HCT116 (cell line): ENCODE data around the gene NID2. TPM values are rescaled to one million over a fixed set of nuclear protein-coding genes. Genes with fewer than 3 reads are reported as not detected.

Source experiments
- ATAC-seq: fragments of 200-7000 bp; cut with Tn5 transposase; 2 replicates; pipeline ENCODE4 v1.9.1; 2020; ENCODE audit warnings: mild to moderate bottlenecking, moderate library complexity
- BruUV-seq: library from RNA; stranded (reverse); fragments of 400-500 nt; replicated peaks from 2 replicates; lab custom pipeline; 2021; lab: Mats Ljungman, UMichigan
- CTCF ChIA-PET: fragments of 300-600 bp; sonication (Branson Sonifier 250); formaldehyde crosslinking; loops from one replicate; lab custom pipeline; 2021; ENCODE audit warnings: antibody characterized with exemption; lab: Charles Lee
- POLR2A ChIA-PET: fragments of 300-600, 350-600 bp; sonication (Branson Sonifier 250); formaldehyde crosslinking; loops from one replicate; lab custom pipeline; 2021; ENCODE audit warnings: antibody characterized with exemption; lab: Charles Lee
- RAD21 ChIA-PET, 2 experiments: fragments of 300-600 bp; sonication (Branson Sonifier 250); formaldehyde crosslinking; loops; one replicate each; lab custom pipeline; 2023; ENCODE audit warnings: low total read pairs in 2 of 2; ENCODE audit not compliant: uncharacterized antibody in 2 of 2, unreplicated experiment in 2 of 2, low non-redundant PET in 1 of 2; lab: Charles Lee
- DNase-seq: peaks from one replicate; pipeline ENCODE4 v3.0.0-alpha.2; 2010; ENCODE audit warnings: low read depth, low spot score
- H2AFZ ChIP-seq: fragments of 200-600 bp; shearing (Covaris generic), sonication (generic); 2 replicates; pipeline ENCODE4 v1.6.1; 2017; ENCODE audit warnings: low read depth, mixed run types, mixed read lengths, antibody characterized with exemption, low read length; ENCODE audit not compliant: poor library complexity, severe bottlenecking
- H3K27ac ChIP-seq: 2 replicates; pipeline ENCODE4 v1.5.1; 2012; ENCODE audit warnings: low read depth, low read length
- H3K27me3 ChIP-seq: fragments of 200-600 bp; sonication (generic); 2 replicates; pipeline ENCODE4 v1.6.1; 2016; ENCODE audit warnings: mixed run types, low read length, mixed read lengths; ENCODE audit not compliant: insufficient read depth
- H3K36me3 ChIP-seq, 2 experiments: fragments of 200-500 bp in 1 of 2; fragments of 200-600 bp in 1 of 2; sonication (Bioruptor generic) in 1 of 2; sonication (generic) in 1 of 2; 2 replicates each; pipeline versions ENCODE4 v1.5.1 to v1.6.1; 2014 to 2016; ENCODE audit warnings: low read length in 2 of 2, inconsistent platforms in 1 of 2, mixed read lengths in 1 of 2, mixed run types in 1 of 2; ENCODE audit not compliant: insufficient read depth in 2 of 2, control insufficient read depth in 1 of 2
- H3K4me1 ChIP-seq, 2 experiments: fragments of 200-600 bp in 1 of 2; sonication (generic) in 1 of 2; 2 replicates each; pipeline versions ENCODE4 v1.5.1 to v1.6.1; 2012 to 2017; ENCODE audit warnings: low read length in 2 of 2, inconsistent platforms in 1 of 2, mild to moderate bottlenecking in 1 of 2, mixed read lengths in 1 of 2, mixed run types in 1 of 2, moderate library complexity in 1 of 2; ENCODE audit not compliant: insufficient read depth in 2 of 2, control insufficient read depth in 1 of 2
- H3K4me2 ChIP-seq: fragments of 200-600 bp; sonication (generic); 2 replicates; pipeline ENCODE4 v1.6.1; 2017; ENCODE audit warnings: mixed run types, low read length, mixed read lengths
- H3K4me3 ChIP-seq, 2 experiments: fragments of 200-600 bp in 1 of 2; sonication (generic) in 1 of 2; replicated peaks in 1 of 2; 2 replicates each; pipeline ENCODE4 v1.5.1; 2011 to 2016; ENCODE audit warnings: low read length in 2 of 2, control low read depth in 1 of 2, low read depth in 1 of 2, mild to moderate bottlenecking in 1 of 2, mixed read lengths in 1 of 2, mixed run types in 1 of 2
- H3K79me2 ChIP-seq: fragments of 200-600 bp; sonication (generic); 2 replicates; pipeline ENCODE4 v1.6.1; 2017; ENCODE audit warnings: mild to moderate bottlenecking, mixed run types, low read length, moderate library complexity, mixed read lengths; ENCODE audit not compliant: insufficient read depth
- H3K9ac ChIP-seq: fragments of 200-600 bp; sonication (generic); 2 replicates; pipeline ENCODE4 v1.6.1; 2016; ENCODE audit warnings: low read length, mixed read lengths
- H3K9me2 ChIP-seq: fragments of 200-600 bp; sonication (generic), shearing (Covaris generic); 2 replicates; pipeline ENCODE4 v1.6.1; 2017; ENCODE audit warnings: mixed run types, mild to moderate bottlenecking, moderate library complexity; ENCODE audit not compliant: insufficient read depth
- H3K9me3 ChIP-seq, 2 experiments: fragments of 200-500 bp in 1 of 2; fragments of 200-600 bp in 1 of 2; sonication (Bioruptor generic) in 1 of 2; sonication (generic) in 1 of 2; 2 replicates each; pipeline ENCODE4 v1.6.1; 2014 to 2017; ENCODE audit warnings: low read length in 2 of 2, mixed read lengths in 2 of 2, inconsistent platforms in 1 of 2, low read depth in 1 of 2, mild to moderate bottlenecking in 1 of 2, mixed run types in 1 of 2, moderate library complexity in 1 of 2; ENCODE audit not compliant: control insufficient read depth in 1 of 2, insufficient read depth in 1 of 2
- H4K20me1 ChIP-seq: fragments of 200-600 bp; sonication (generic), shearing (Covaris generic); 2 replicates; pipeline ENCODE4 v1.6.1; 2017; ENCODE audit warnings: mixed run types, mild to moderate bottlenecking, moderate library complexity; ENCODE audit not compliant: insufficient read depth
- CTCF ChIP-seq, 3 experiments: fragments of 200-600 bp in 1 of 3; sonication (generic) in 1 of 3; IDR thresholded peaks in 2 of 3; conservative IDR thresholded peaks in 1 of 3; 2 replicates each; pipeline ENCODE4 v1.5.1; 2012 to 2017; ENCODE audit warnings: low read depth in 2 of 3, low read length in 2 of 3, antibody characterized with exemption in 1 of 3, borderline replicate concordance in 1 of 3, control low read depth in 1 of 3, mild to moderate bottlenecking in 1 of 3, mixed read lengths in 1 of 3, mixed run types in 1 of 3, moderate library complexity in 1 of 3; ENCODE audit not compliant: insufficient read depth in 1 of 3
- MAX ChIP-seq: IDR thresholded peaks from 2 replicates; pipeline ENCODE4 v1.6.1; 2012
- POLR2AphosphoS5 ChIP-seq: IDR thresholded peaks from 2 replicates; pipeline ENCODE4 v1.6.1; 2011; ENCODE audit warnings: mild to moderate bottlenecking, low read depth, low read length, moderate library complexity
- RAD21 ChIP-seq: IDR thresholded peaks from 2 replicates; pipeline ENCODE4 v1.6.1; 2012; ENCODE audit warnings: low read depth, mild to moderate bottlenecking
- intact Hi-C: fragments of 100-400 bp; cut with micrococcal nuclease; formaldehyde crosslinking; loops from 2 replicates; pipeline ENCODE4 v1.10.0; 2022
- total RNA-seq: library from RNA; stranded (reverse); gene quantifications from one replicate; pipeline ENCODE4 v1.2.1, GENCODE V29; 2021; ENCODE audit not compliant: unreplicated experiment

The NID2 gene
- total RNA-seq, 1 experiment from 2014 or later, result 0.84 TPM

- RAD21 ChIA-PET, result interaction anchor here in 1 of 2 experiments (0.7 kb wide), 1 partner anchor 28 kb away, joined by 3 read pairs; no protein-coding TSS in a partner anchor
- peak overlapping the region; percentile 70 for H2AFZ ChIP-seq
- DNase-seq, result peak; percentile 50
- no peak overlapping the region for H3K4me3 ChIP-seq
- CTCF ChIA-PET, result interaction anchor here (0.6 to 1.7 kb wide), 7 partner anchors 9 to 228 kb away, joined by 3 to 7 read pairs (median 4); no protein-coding TSS in a partner anchor
- no peak overlapping the region for H3K27ac ChIP-seq
- no peaks in the 10 kb centered on the region for H3K36me3 ChIP-seq
- H4K20me1 ChIP-seq, result no peaks in the 10 kb centered on the region
- no TSS peak for BruUV-seq
- no peaks in the 10 kb centered on the region for H3K9me3 ChIP-seq
- ATAC-seq, result peak; percentile 100
- no peaks in the 10 kb centered on the region for H3K27me3 ChIP-seq
- TF ChIP-seq RAD21 (peak; percentile 57), MAX (no peak), CTCF (IDR thresholded peaks at IDR 0.05 in 2 of 3, conservative IDR thresholded peaks at IDR 0.05 in 1 of 3; ENCODE audit: borderline replicate concordance in 1 of 3, insufficient read depth in 1 of 3, low read depth in 2 of 3, low read length in 2 of 3) (peak; percentile 58 to 82 (median 73); a peak in 5 of 6 replicates), POLR2AphosphoS5 (no peak)
- H3K4me2 ChIP-seq, result peak overlapping the region; percentile 39
- no peaks in the 10 kb centered on the region for H3K9me2 ChIP-seq
- H3K9ac ChIP-seq, result no peak overlapping the region
- H3K79me2 ChIP-seq, result no peaks in the 10 kb centered on the region
- peaks cover 0 to 13% of the 10 kb centered on the region in 2 experiments; a peak in 1 of 4 replicates for H3K4me1 ChIP-seq
- intact Hi-C loops, result loop anchor here (1.0 to 5.0 kb wide), 3 partner anchors 88 to 1264 kb away; no protein-coding TSS in a partner anchor
- POLR2A ChIA-PET, result no interaction called here
Observed at GRCh38 chr14:52043690-52044089, 25.2 kb downstream of the NID2 start.
